ENCODE results near the gene DLG4.

DLG4 gene

GRCh38 chr17:7219812-7220592, at the start of gene DLG4, which contains the start of gene ACADVL:
TSS of gene DLG4 (minus strand) at chr17:7219836.
TSS of gene ACADVL (plus strand) at chr17:7219938. CDS start at chr17:7219985, 47 bp downstream.
- DNase-seq: peak; percentile 79

- DNase-seq: no peak
Observed at GRCh38 chr17:7266784-7267183, 47.1 kb upstream of the DLG4 start.

- DNase-seq: no peak
Observed at GRCh38 chr17:7263801-7264078, 44.1 kb upstream of the DLG4 start.

GRCh38 chr17:7262935-7263800, 43.5 kb upstream of the DLG4 start:
- peak; percentile 45 for DNase-seq

- peak; percentile 90 for DNase-seq
Observed at GRCh38 chr17:7262192-7262934, 42.7 kb upstream of the DLG4 start, which contains the start of gene CLDN7. TSS of gene CLDN7 (minus strand) at chr17:7262478. CDS start at chr17:7262043, 435 bp downstream.

GRCh38 chr17:7261379-7262191, 41.9 kb upstream of the DLG4 start:
- DNase-seq: peak; percentile 24

GRCh38 chr17:7260651-7261378, 41.2 kb upstream of the DLG4 start:
- peak; percentile 51 for DNase-seq

GRCh38 chr17:7260151-7260550, 40.5 kb upstream of the DLG4 start:
- no peak for DNase-seq

GRCh38 chr17:7259555-7259889, 39.9 kb upstream of the DLG4 start:
- DNase-seq: no peak

GRCh38 chr17:7258731-7259554, 39.3 kb upstream of the DLG4 start:
- DNase-seq: no peak

- DNase-seq: no peak
Observed at GRCh38 chr17:7256766-7257456, 37.3 kb upstream of the DLG4 start.

GRCh38 chr17:7254511-7254910, 34.9 kb upstream of the DLG4 start:
- DNase-seq: no peak

- DNase-seq: no peak
Observed at GRCh38 chr17:7253082-7253481, 33.4 kb upstream of the DLG4 start.

GRCh38 chr17:7252176-7253043, 32.8 kb upstream of the DLG4 start, which contains the start of gene ELP5:
TSS of gene ELP5 (plus strand) at chr17:7252215. CDS start at chr17:7252551, 336 bp downstream.
- peak; percentile 96 for DNase-seq

- peak; percentile 100 for DNase-seq
Observed at GRCh38 chr17:7251661-7252175, 32.1 kb upstream of the DLG4 start, which contains the start of gene CTDNEP1. TSS of gene CTDNEP1 (minus strand) at chr17:7251734. CDS start at chr17:7251296, 438 bp downstream.

- no peak for DNase-seq
Observed at GRCh38 chr17:7250695-7251627, 31.3 kb upstream of the DLG4 start.

GRCh38 chr17:7249830-7250229, 30.2 kb upstream of the DLG4 start:
- no peak for DNase-seq

- no peak for DNase-seq
Observed at GRCh38 chr17:7249214-7249613, 29.6 kb upstream of the DLG4 start.
